Psoas muscle (tissue), 8 donors: ENCODE results near the gene SCAPER. TPM values are rescaled to one million over a fixed set of nuclear protein-coding genes. Genes with fewer than 3 reads are reported as not detected.

ENCODE experiments used
- ATAC-seq, 4 donors: fragments of 200-7000 bp; cut with Tn5 transposase; one replicate each; pipeline ENCODE4 v1.9.1; 2020; ENCODE audit warnings: moderate library complexity in 3 of 4, mild to moderate bottlenecking in 2 of 4
- DNase-seq, 2 donors: peaks; one replicate each; pipeline ENCODE4 v3.0.0-alpha.2; 2020
- H3K27ac ChIP-seq: fragments of 200-600 bp; one replicate; pipeline ENCODE4 v1.8.0; 2022
- H3K27me3 ChIP-seq, 3 donors: fragments of 200-600 bp in 1 of 3; one replicate each; pipeline versions ENCODE4 v1.6.1 to v1.8.0; 2013 to 2022; ENCODE audit warnings: low read length in 2 of 3, mild to moderate bottlenecking in 2 of 3, moderate library complexity in 1 of 3; ENCODE audit not compliant: insufficient read depth in 3 of 3
- H3K36me3 ChIP-seq, 2 donors: fragments of 200-600 bp in 1 of 2; one replicate each; pipeline versions ENCODE4 v1.6.1 to v1.8.0; 2013 to 2022; ENCODE audit warnings: low read depth in 1 of 2, mild to moderate bottlenecking in 1 of 2, moderate library complexity in 1 of 2; ENCODE audit not compliant: insufficient read depth in 1 of 2
- H3K4me1 ChIP-seq: fragments of 200-600 bp; one replicate; pipeline ENCODE4 v1.8.0; 2022
- H3K4me3 ChIP-seq: fragments of 200-600 bp; one replicate; pipeline ENCODE4 v1.8.0; 2022; ENCODE audit warnings: mild to moderate bottlenecking
- H3K9me3 ChIP-seq: fragments of 200-600 bp; one replicate; pipeline ENCODE4 v1.8.0; 2022
- WGBS, 3 donors: extraction: QIAGEN DNeasy Blood & Tissue Kit; methylation state at CpG; one replicate each; pipeline versions ENCODE4 v1.1.6 to v1.1.7; 2013; 5-methylcytosine and 5-hydroxymethylcytosine counted together
- intact Hi-C, 2 donors: fragments of 100-400 bp; cut with DNase I; formaldehyde crosslinking; loops; one replicate each; pipeline versions ENCODE4 v1.11.0 to v1.14.2; 2022
- polyA plus RNA-seq, 3 donors: library from polyadenylated mRNA; stranded (reverse); fragments of 200-250 nt; gene quantifications; one replicate each; pipeline ENCODE4 v1.2.3, GENCODE V29; 2013
- total RNA-seq, 4 donors: library from RNA; stranded (reverse); fragmentation: NEBNext Ultra II Directional in 2 of 4; extraction: Animal tissue kit (Norgen Biotek cat#: 25700) in 2 of 4; gene quantifications; one replicate each; pipeline versions ENCODE4 v1.2.1 to v1.2.4, GENCODE V29; 2021 to 2023
- TF ChIP-seq, protein P1 (sequence below): fragments of 200-600 bp; IDR thresholded peaks from one replicate; pipeline ENCODE4 v1.8.0; 2022; ENCODE audit warnings: antibody characterized with exemption
- donor health status: healthy with polysubstance abuse.
- donor health status: DM: no; HTN: no; CAD: no; lungs with moderate emphysema.
- donor health status: Bipolar disorder and iron deficiency.
- donor health status: healthy.
- donor health status: DM: yes; HTN: yes; CAD: no.
- donor health status: DM: no; HTN: no; CAD: no.
- donor health status: DM: no; HTN: no; CAD: no.
- donor health status: DM: yes; HTN: yes; CAD: no.

SCAPER gene
- total and polyA plus RNA-seq, 7 donors: 4.1 to 28.7 (median 20.0) TPM

GRCh38 chr15:76310475-76311099 lies 594.6 kb downstream of the SCAPER start:
- intact Hi-C loops: loop anchor here in 1 of 2 donors (5.0 kb wide), 1 partner anchor 113 kb away; no protein-coding TSS in a partner anchor
- DNase-seq (no peak), ATAC-seq (peak; percentile 8 to 36 (median 20))
- H3K4me1 ChIP-seq: peaks cover 12% of the 10 kb centered on the region
- WGBS, 3 donors: 0 to 1% (median 1%) methylated on average over 16 of the region's 16 CpGs
- H3K36me3 ChIP-seq: no peaks in the 10 kb centered on the region
- H3K9me3 ChIP-seq: no peaks in the 10 kb centered on the region
- H3K4me3 ChIP-seq: peak overlapping the region; percentile 88
- no peaks in the 10 kb centered on the region for H3K27me3 ChIP-seq
- H3K27ac ChIP-seq: peak overlapping the region; percentile 92
- TF ChIP-seq, protein P1, sequence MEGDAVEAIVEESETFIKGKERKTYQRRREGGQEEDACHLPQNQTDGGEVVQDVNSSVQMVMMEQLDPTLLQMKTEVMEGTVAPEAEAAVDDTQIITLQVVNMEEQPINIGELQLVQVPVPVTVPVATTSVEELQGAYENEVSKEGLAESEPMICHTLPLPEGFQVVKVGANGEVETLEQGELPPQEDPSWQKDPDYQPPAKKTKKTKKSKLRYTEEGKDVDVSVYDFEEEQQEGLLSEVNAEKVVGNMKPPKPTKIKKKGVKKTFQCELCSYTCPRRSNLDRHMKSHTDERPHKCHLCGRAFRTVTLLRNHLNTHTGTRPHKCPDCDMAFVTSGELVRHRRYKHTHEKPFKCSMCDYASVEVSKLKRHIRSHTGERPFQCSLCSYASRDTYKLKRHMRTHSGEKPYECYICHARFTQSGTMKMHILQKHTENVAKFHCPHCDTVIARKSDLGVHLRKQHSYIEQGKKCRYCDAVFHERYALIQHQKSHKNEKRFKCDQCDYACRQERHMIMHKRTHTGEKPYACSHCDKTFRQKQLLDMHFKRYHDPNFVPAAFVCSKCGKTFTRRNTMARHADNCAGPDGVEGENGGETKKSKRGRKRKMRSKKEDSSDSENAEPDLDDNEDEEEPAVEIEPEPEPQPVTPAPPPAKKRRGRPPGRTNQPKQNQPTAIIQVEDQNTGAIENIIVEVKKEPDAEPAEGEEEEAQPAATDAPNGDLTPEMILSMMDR: no peak

- peaks cover 12% of the 10 kb centered on the region for H3K4me1 ChIP-seq
- no peaks in the 10 kb centered on the region for H3K27me3 ChIP-seq
- peak overlapping the region; percentile 92 for H3K27ac ChIP-seq
- no peak for ATAC-seq
- TF ChIP-seq, protein P1: no peak
- H3K9me3 ChIP-seq: no peaks in the 10 kb centered on the region
- no peaks in the 10 kb centered on the region for H3K36me3 ChIP-seq
- intact Hi-C loops: loop anchor here (5.0 to 10.0 kb wide), 2 partner anchors 75 to 112 kb away; no protein-coding TSS in a partner anchor
- DNase-seq: no peak
- WGBS, 3 donors: 75 to 78% (median 77%) methylated on average over 13 of the region's 13 CpGs
- peak overlapping the region; percentile 88 for H3K4me3 ChIP-seq
Measured at GRCh38 chr15:76309601-76310330, 595.4 kb downstream of the SCAPER start.

GRCh38 chr15:76303909-76304308 lies 601.2 kb downstream of the SCAPER start:
- Histone ChIP-seq H3K4me1 (peaks cover 16% of the 10 kb centered on the region), H3K27ac (no peak overlapping the region), H3K4me3 (no peak overlapping the region), H3K9me3 (no peaks in the 10 kb centered on the region), H3K27me3 (no peaks in the 10 kb centered on the region), H3K36me3 (no peaks in the 10 kb centered on the region)
- 81 to 86% (median 86%) methylated on average over 1 of the region's 1 CpG for WGBS, 3 donors
- ATAC-seq (no peak), DNase-seq (no peak)
- TF ChIP-seq, protein P1: no peak
- intact Hi-C loops: loop anchor here in 1 of 2 donors (10.0 kb wide), 1 partner anchor 69 kb away; no protein-coding TSS in a partner anchor

- Histone ChIP-seq H3K9me3 (no peaks in the 10 kb centered on the region), H3K27me3 (no peaks in the 10 kb centered on the region), H3K27ac (no peak overlapping the region), H3K36me3 (no peaks in the 10 kb centered on the region), H3K4me3 (no peak overlapping the region), H3K4me1 (peaks cover 10% of the 10 kb centered on the region)
- WGBS, 3 donors: 46 to 72% (median 47%) methylated on average over 1 of the region's 1 CpG
- intact Hi-C loops: loop anchor here in 1 of 2 donors (10.0 kb wide), 1 partner anchor 65 kb away; no protein-coding TSS in a partner anchor
- DNase-seq (no peak), ATAC-seq (no peak)
- TF ChIP-seq, protein P1: no peak
Measured at GRCh38 chr15:76299786-76300185, 605.4 kb downstream of the SCAPER start.
